H7 (cell line): ENCODE data around the gene SETD5. TPM values are rescaled to one million over a fixed set of nuclear protein-coding genes. Genes with fewer than 3 reads are reported as not detected.
A peak's percentile ranks its signal among the peaks of the same experiment; 100 is the strongest.

ENCODE experiments used
- DNase-seq: peaks from one replicate; pipeline ENCODE4 v3.0.0; 2012
- H3K27me3 ChIP-seq: 2 replicates; pipeline ENCODE4 v1.6.0; 2011; ENCODE audit warnings: mild to moderate bottlenecking, low read length; ENCODE audit not compliant: control insufficient read depth, insufficient read depth
- H3K36me3 ChIP-seq: replicated peaks from 2 replicates; pipeline ENCODE4 v1.5.1; 2011; ENCODE audit warnings: low read length; ENCODE audit not compliant: control insufficient read depth, insufficient read depth
- H3K4me3 ChIP-seq: 2 replicates; pipeline ENCODE4 v1.5.1; 2011; ENCODE audit warnings: low read depth, mild to moderate bottlenecking, control low read depth, low read length, moderate library complexity; ENCODE audit not compliant: insufficient read depth
- total RNA-seq: library from RNA; depleted of rRNA; stranded (reverse); fragments of >200 nt; shearing (Covaris generic); gene quantifications from 2 replicates; pipeline ENCODE4 v1.2.3, GENCODE V29; 2014

Gene SETD5
- total RNA-seq, 1 experiment from 2014 or later, result 99.8 TPM

DNA sequence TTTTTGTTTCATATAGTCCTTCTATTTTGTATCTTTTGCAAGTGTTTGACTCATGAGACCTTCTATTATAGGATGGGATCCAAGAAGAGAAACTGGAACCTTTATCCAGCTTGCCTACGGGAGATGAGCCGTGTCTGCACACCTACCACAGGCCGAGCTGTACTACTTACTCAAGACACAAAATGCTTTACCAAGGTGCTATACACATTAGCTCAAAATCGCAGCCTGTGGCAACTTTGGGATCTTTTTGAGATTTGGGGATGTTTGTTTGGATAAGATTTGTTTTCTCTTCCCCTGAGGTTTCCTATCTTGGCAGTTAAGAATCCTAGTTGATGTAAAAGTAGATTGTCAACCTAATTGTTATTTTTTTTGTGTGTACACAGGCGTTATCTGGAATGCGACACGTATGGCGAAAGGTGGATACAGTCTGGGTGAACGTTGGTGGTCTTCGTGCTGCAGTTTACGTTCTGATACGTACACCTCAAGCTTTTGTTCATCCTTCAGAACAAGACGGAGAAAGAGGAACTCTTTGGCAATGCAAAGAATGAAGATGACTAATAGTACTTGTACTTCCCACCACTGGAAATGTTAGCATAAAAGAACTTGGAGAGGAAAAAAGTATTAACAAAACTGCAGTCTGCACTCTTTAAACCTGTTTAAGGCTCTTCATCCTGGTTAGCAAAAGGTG lies 13.1 kb upstream of the SETD5 start:
- H3K27me3 ChIP-seq, result no peaks in the 10 kb centered on the region
- no peak for DNase-seq
- H3K36me3 ChIP-seq, result peaks cover 23% of the 10 kb centered on the region
- H3K4me3 ChIP-seq, result no peak overlapping the region

DNA sequence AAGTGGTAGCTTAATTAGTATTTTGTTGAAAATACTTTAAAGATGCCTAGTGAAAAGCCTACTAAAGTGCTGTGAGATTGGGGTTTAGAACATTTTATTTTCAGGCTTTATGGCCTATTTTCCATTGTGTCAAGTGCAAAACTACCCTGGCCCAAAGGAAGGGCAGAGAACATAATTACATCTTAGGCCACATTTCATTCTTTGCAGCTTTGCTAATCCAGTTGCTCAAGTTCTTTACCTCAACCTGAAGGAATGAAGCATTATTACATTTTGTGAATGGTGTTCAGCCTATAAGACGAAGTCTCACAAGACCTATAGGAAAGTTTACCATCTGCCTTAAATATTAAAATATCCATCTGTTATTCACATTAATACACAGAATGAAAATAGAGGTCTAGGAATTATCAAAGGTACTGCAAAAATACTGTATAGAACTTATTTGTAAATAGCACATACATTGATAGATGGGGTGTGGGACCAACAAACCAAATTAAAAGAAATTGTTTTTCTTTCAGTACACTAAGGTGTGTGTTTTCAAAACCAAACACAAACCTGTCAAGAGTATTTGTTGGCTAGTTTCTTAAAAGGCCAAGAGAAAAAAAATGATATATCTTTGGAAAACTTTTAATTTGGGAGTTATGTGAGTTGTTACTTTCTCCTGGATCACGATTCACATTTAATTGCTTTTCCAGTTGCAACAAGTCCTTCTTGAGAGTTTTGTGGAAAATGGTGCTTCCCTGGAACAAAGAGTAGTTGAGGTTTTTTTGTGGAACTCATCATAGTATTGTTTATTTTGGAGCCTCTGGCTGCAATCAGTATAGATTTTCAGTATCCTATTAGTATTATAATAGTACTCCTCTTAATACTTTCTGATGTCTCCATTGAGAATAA lies 12.0 kb upstream of the SETD5 start:
- DNase-seq, result no peak
- H3K36me3 ChIP-seq, result peaks cover 30% of the 10 kb centered on the region

DNA sequence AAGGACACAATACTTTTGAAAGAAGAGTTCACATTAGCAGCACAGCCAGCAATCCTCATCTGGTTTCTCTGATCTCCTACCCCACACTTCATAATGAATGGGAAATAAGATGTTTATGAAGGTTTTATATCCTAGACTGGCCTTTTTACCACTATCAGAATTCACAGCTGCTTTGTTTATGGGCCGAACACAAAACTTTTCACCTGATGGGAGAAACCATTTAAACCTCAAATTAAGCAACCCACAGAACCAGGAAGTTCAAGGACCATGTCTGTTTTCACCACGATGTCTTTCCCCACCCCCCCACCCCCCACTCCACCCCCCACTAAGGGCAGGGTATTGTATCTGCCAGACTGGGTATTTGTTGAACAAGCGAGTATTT lies 11.3 kb upstream of the SETD5 start:
- H3K27me3 ChIP-seq, result no peaks in the 10 kb centered on the region
- no peak for DNase-seq
- H3K4me3 ChIP-seq, result no peak overlapping the region
- H3K36me3 ChIP-seq, result peaks cover 36% of the 10 kb centered on the region

More for the DNA sequence above, 12.0 kb upstream of the SETD5 start:
- no peaks in the 10 kb centered on the region for H3K27me3 ChIP-seq
- no peak overlapping the region for H3K4me3 ChIP-seq

DNA sequence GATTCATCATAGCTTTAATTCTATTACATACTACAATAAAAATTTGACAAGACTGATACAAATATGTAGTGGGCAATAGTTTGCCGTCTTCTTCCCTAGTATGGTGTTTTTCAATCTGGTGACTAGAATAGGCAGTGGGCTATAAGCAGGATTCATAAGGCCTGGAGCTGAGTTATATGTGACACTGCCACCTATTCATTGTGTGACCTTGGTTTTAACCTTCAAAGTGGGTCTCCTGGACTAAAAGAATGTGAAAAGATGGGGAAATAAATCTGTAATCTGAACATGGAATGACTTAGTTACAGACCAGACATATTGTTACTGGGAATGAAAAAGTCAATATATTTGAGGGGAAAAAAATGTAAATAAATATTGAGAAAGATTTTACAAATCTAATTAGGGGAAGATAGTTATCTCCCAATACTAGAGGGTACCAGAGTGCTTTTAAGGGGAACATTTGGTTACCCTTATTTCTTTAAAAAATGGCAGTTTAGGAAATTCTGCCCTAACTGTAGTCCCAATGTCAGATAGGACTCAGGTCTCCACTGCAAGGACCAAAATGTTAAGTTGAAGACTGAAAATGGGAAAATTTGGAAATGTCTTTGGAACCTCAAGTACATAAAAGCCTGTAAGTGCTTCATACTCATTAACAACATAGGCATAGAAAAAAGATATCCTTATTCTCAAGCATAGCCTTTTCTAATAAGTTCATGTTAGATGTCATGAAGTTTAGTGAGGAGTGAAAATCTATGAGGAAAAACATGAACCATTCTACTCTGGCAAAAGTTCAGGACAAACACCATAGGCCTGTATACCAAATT lies 10.7 kb upstream of the SETD5 start:
- Histone ChIP-seq H3K4me3 (no peak overlapping the region), H3K27me3 (no peaks in the 10 kb centered on the region), H3K36me3 (peaks cover 39% of the 10 kb centered on the region)
- no peak for DNase-seq

DNA sequence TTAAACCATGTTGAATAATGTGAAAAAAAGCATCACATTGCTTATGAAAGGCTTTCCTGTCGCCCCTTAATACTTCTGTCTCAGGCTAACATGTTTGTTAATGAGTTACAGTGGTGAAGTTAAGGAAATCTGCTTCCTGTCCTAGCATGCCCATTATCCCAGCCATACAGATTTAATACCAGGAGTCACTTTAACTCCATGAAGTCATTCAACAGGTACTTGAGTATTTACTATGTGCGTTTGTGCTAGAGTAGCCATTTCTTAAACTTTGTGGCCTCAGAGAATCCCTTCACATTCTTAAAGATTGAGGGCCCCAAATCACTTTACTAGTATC lies 10.1 kb upstream of the SETD5 start:
- DNase-seq, result no peak
- peaks cover 39% of the 10 kb centered on the region for H3K36me3 ChIP-seq
- no peaks in the 10 kb centered on the region for H3K27me3 ChIP-seq

DNA sequence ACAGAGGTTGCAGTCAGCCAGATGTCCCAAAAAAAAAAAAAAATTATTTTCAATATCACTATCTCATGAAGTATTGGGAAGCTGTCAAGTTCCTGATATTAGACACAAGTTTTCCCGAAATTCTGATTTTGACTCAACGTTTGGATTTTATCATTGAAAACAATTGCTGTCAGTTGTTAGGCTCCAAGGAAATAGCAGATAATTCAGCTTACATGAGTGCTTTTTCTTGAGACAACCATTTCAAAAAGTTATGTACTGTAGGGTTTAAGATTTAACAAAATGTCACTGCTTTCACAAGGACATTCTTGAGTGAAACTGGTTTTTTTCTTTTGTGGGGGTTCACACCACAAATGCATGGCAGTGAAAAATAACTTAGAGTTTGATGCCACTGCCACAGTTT lies 9.3 kb upstream of the SETD5 start:
- Histone ChIP-seq H3K4me3 (no peak overlapping the region), H3K27me3 (no peaks in the 10 kb centered on the region), H3K36me3 (peaks cover 40% of the 10 kb centered on the region)
- no peak for DNase-seq

More for the DNA sequence above, 10.1 kb upstream of the SETD5 start:
- no peak overlapping the region for H3K4me3 ChIP-seq

DNA sequence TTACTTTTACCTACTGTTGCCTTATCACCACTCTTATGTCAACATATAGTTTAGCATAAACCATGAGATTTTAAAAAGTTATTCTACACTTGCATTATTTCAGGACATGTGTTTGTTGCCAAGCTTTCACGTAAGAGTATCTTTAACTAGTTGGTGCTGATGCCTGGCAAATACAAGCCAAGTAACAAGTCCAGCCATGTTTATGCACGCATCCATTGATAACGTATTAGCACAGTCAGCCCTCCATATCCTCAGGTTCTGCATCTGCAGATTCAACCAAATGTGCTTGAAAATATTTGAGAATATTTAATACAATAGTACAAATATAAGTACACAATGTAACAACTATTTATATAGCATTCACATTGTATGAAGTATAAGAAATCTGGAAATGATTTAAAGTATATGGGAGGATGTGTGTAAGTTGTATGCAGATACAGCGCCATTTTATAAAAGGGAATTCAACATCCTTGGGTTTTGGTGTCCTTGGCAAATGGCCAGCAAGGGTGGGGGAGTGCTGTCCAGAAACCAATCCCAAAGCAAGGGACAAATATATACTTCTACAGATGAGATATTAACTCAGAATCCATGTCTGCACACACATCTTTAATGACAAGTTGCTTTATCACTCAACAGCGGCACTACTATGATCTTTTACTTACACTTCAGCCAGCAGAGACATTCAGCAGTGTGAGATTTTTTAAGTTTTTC lies 8.7 kb upstream of the SETD5 start:
- H3K36me3 ChIP-seq, result peaks cover 40% of the 10 kb centered on the region

DNA sequence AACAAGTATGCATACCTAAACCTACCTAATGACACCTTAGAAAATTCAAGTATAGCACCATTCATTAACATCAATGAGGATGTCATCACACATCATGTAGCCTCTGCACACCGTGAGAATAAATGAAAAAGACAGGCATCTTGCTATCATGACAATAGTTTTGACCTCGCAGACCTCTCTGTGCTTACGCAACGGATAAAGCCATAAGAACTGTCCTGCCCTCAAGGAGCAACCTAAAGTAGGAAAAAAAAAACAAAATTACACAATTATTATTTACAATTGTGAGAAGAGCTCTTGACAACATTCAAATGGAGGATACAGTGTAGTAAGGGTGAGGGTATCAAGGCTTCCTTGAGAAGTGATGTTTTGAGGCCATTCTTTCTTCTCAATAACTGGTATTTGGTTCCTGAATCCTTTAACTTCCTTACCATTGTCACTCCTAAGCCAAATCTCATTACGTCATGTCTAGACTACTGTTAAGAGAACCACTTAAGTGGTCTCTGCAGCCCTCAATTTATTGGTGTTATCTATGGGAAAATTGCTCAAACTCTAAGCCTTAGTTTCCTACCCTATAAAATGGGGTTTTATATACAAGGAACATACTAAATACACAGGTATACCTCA lies 7.0 kb upstream of the SETD5 start:
- no peak overlapping the region for H3K4me3 ChIP-seq
- no peak for DNase-seq
- H3K27me3 ChIP-seq, result no peaks in the 10 kb centered on the region
- H3K36me3 ChIP-seq, result peaks cover 41% of the 10 kb centered on the region

More for the DNA sequence above, 8.7 kb upstream of the SETD5 start:
- H3K4me3 ChIP-seq, result no peak overlapping the region
- H3K27me3 ChIP-seq, result no peaks in the 10 kb centered on the region
- DNase-seq, result no peak

DNA sequence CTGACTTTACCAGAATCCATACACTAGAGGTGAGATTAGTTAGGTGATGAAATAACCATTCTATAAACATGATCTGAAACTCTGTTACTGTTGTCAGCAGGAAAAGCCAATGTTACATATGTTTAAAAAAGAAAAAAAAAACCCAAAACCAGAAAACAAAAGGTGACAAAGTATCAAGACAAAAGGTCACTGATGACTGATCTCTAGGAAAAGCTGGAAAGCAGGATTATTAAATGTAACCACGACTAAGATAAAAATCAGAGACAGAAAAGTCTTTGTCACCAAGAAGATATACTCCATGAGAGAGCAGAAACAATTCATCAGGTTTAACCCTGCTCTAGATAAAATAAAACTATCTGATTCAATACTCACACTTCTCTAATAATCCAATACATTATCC lies 5.4 kb upstream of the SETD5 start:
- no peaks in the 10 kb centered on the region for H3K27me3 ChIP-seq
- DNase-seq, result no peak
- H3K4me3 ChIP-seq, result no peak overlapping the region
- peaks cover 41% of the 10 kb centered on the region for H3K36me3 ChIP-seq

DNA sequence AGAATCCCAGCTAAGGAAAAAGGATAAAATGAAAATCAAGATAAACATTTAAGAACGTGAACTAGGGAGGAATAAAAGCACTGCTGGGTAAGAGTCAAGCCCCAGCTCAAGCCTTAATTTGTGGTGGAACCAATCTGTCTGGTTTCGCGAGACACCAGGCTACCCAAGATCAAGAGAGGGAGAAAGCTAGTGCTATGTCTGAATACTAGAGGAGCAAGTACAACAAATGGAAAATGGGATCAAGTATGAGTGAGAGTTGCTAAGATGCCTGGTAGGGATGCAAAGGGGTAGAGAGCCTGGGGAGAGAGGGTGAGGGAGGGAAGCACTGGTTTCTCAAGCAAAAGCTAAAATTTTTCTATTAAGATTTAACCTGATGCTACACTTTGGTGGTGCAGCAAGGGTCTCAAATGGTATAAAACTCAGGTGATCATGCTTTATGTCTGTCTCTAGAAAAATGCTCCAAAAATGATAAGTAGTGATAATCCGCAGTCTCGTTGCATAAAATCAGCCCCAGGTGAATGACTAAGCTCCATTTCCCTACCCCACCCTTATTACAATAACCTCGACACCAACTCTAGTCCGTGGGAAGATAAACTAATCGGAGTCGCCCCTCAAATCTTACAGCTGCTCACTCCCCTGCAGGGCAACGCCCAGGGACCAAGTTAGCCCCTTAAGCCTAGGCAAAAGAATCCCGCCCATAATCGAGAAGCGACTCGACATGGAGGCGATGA lies 1.7 kb upstream of the SETD5 start:
- Histone ChIP-seq H3K36me3 (peaks cover 18% of the 10 kb centered on the region), H3K4me3 (peak overlapping the region; percentile 97)
- DNase-seq, result no peak

DNA sequence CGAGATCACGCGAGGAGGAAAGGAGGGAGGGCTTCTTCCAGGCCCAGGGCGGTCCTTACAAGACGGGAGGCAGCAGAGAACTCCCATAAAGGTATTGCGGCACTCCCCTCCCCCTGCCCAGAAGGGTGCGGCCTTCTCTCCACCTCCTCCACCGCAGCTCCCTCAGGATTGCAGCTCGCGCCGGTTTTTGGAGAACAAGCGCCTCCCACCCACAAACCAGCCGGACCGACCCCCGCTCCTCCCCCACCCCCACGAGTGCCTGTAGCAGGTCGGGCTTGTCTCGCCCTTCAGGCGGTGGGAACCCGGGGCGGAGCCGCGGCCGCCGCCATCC lies 1.1 kb upstream of the SETD5 start:
- Histone ChIP-seq H3K4me3 (peak overlapping the region; percentile 97), H3K36me3 (peaks cover 14% of the 10 kb centered on the region), H3K27me3 (no peaks in the 10 kb centered on the region)
- no peak for DNase-seq

More for the DNA sequence above, 1.7 kb upstream of the SETD5 start:
- no peaks in the 10 kb centered on the region for H3K27me3 ChIP-seq

DNA sequence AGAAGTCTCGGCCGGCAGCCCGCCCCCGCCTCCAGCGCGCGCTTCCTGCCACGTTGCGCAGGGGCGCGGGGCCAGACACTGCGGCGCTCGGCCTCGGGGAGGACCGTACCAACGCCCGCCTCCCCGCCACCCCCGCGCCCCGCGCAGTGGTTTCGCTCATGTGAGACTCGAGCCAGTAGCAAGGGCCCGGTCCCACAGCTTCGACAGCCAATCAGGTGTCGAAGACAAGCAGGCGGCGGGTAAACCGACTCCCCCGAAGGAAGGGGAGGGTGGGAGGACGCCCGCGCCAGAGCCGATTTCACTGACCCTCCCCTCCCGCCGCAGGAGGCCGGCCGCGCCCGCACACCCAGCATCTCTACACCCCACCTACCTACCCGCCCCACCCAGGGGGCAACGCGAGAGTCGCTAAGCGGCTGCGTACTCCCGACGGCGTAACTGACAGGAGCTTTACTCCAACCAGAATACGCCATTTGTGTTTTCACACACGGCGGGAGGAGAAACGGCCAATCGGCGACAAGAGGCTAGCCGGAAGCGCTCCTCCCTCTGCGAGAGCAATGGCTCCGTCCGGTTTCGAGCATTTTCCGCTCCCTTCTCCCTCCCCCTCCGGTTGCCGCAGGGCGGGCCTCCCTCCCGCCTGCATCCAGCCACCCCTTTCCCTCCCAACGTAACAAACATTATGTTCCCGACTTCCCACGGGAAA lies 633 bp upstream of the SETD5 start:
- peak; percentile 94 for DNase-seq
- Histone ChIP-seq H3K36me3 (peaks cover 10% of the 10 kb centered on the region), H3K27me3 (no peaks in the 10 kb centered on the region), H3K4me3 (peak overlapping the region; percentile 97)
